Mucosa of descending colon (tissue), 3 donors: Measurements from ENCODE around the gene SLC1A3. TPM values are rescaled to one million over a fixed set of nuclear protein-coding genes. Genes with fewer than 3 reads are reported as not detected.
"Not testable (repeated sequence)": the region's sequence is repeated elsewhere in the genome, so short reads cannot be mapped to it uniquely, and the experiment has no call there.

Experiments
- ATAC-seq: fragments of 200-7000 bp; cut with Tn5 transposase; one replicate; pipeline ENCODE4 v1.9.1; 2020; ENCODE audit warnings: mild to moderate bottlenecking, moderate library complexity
- DNase-seq, 3 donors: peaks; one replicate each; pipeline ENCODE4 v3.0.0-alpha.2; 2020
- H3K36me3 ChIP-seq: fragments of 200-600 bp; one replicate; pipeline ENCODE4 v1.8.0; 2021; ENCODE audit warnings: low read depth, mild to moderate bottlenecking
- H3K4me1 ChIP-seq: fragments of 200-600 bp; one replicate; pipeline ENCODE4 v1.8.0; 2021; ENCODE audit warnings: low read depth, mild to moderate bottlenecking
- H3K4me3 ChIP-seq: fragments of 200-600 bp; one replicate; pipeline ENCODE4 v1.8.0; 2021; ENCODE audit warnings: mild to moderate bottlenecking
- H3K9me3 ChIP-seq: fragments of 200-600 bp; one replicate; pipeline ENCODE4 v1.8.0; 2021; ENCODE audit warnings: mild to moderate bottlenecking
- intact Hi-C, 2 donors: fragments of 100-400 bp; cut with DNase I in 1 of 2; cut with micrococcal nuclease in 1 of 2; formaldehyde crosslinking; loops; one replicate each; pipeline versions ENCODE4 v1.11.0 to v1.11.1; 2022; cut with DNase I, micrococcal nuclease
- total RNA-seq, 3 donors: library from RNA; stranded (reverse); fragmentation: NEBNext Ultra II Directional in 2 of 3; extraction: Animal tissue kit (Norgen Biotek cat#: 25700) in 2 of 3; gene quantifications; one replicate each; pipeline versions ENCODE4 v1.2.1 to v1.2.4, GENCODE V29; 2021 to 2023
- TF ChIP-seq, protein P1 (sequence below): fragments of 200-600 bp; IDR thresholded peaks from one replicate; pipeline ENCODE4 v1.8.0; 2022; ENCODE audit warnings: antibody characterized with exemption, mild to moderate bottlenecking
- donor health status: DM: no; HTN: no; CAD: no; lungs with moderate emphysema.
- donor health status: DM: no; HTN: no; CAD: no.
- donor health status: DM: no; HTN: yes; CAD: no.

Gene SLC1A3
- total RNA-seq, 3 donors from 2014 or later: 0.67 to 10.2 (median 7.9) TPM

DNA sequence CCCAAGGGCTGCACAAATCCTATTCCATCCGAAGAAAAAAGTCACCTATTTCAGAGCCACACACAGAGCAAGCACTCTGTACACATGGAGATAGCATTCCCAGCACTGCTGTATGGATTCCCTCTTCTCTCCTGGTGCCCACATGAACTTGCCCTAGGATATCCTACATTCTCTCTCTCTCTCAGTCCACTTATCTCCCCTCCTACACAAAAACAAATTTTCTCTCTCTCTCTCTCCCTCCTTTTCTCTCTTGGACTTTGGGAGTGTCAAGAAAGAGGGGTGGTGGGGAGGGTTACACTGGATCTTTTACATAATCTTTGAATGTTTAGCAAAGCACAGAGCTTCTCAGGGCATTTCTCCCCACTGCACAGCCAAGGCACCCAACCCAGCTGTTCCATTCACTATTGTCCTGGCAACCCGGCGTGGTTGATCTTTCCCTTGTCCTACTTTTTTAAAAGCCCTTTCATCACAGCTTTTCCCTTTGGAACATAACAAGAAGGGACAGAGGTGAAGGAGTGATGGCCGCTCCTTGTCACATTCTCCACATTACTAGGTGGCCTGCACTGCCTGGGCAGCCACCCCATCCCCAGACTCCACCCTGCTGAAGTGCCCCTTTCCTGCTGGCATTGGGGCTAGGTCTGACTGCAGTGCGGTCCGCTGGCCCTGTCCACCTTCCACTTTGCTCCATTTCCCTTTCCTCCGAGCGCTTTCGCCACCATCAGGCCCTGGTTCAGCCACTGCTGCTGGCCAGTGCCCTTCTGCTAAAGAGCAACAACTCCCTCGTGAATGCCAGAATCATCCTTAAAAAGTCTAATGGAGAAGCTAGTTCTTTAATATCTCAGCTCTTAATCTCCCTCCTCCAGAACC lies 22.2 kb upstream of the SLC1A3 start:
- ATAC-seq: no peak
- no peaks in the 10 kb centered on the region for H3K36me3 ChIP-seq
- H3K9me3 ChIP-seq: no peaks in the 10 kb centered on the region
- H3K4me1 ChIP-seq: no peaks in the 10 kb centered on the region
- TF ChIP-seq, protein P1, sequence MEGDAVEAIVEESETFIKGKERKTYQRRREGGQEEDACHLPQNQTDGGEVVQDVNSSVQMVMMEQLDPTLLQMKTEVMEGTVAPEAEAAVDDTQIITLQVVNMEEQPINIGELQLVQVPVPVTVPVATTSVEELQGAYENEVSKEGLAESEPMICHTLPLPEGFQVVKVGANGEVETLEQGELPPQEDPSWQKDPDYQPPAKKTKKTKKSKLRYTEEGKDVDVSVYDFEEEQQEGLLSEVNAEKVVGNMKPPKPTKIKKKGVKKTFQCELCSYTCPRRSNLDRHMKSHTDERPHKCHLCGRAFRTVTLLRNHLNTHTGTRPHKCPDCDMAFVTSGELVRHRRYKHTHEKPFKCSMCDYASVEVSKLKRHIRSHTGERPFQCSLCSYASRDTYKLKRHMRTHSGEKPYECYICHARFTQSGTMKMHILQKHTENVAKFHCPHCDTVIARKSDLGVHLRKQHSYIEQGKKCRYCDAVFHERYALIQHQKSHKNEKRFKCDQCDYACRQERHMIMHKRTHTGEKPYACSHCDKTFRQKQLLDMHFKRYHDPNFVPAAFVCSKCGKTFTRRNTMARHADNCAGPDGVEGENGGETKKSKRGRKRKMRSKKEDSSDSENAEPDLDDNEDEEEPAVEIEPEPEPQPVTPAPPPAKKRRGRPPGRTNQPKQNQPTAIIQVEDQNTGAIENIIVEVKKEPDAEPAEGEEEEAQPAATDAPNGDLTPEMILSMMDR: no peak
- intact Hi-C loops: no loop called here
- DNase-seq: no peak
- no peak overlapping the region for H3K4me3 ChIP-seq

DNA sequence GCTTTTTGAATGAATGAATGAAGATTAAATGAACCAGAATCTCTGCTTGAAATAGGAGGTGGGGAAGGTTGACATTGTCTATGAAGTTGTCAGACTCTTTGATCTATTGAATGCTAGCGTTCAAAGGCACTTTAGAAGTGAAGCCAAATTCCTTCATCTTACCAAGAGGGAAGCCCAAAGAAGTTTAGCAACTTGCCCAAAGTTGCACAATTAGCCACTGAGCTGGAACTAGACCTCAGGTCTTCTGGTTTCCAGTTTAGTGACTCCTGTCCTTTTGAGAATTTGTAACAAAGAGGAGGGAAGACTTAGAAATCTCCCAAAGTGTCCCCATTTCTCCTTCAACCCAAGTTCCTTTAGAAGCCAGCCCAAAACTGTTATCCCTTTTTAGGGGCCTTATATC lies 20.7 kb upstream of the SLC1A3 start:
- no peak for ATAC-seq
- TF ChIP-seq, protein P1: no peak
- intact Hi-C loops: no loop called here

DNA sequence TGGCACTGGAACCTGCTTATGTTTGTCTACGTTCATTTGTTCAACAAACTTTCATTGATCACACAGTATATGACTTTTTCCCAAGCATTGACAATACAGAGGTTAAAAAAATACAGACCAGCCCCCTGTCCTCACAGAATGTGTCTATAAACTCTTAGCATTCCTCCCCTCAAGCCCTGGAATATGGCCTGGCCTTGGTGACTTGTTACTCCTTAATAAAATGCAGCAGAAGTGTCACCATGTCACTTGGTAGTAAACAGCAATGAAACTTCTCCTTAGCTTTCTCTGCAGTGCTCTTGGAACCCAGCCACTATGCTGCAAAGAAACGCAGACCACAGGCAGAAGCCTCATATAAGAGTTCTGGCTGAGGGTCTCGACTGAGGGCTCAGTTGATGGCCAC lies 19.1 kb upstream of the SLC1A3 start:
- no peaks in the 10 kb centered on the region for H3K4me1 ChIP-seq
- DNase-seq (no peak), ATAC-seq (no peak)
- H3K4me3 ChIP-seq: no peak overlapping the region
- H3K9me3 ChIP-seq: no peaks in the 10 kb centered on the region
- intact Hi-C loops: no loop called here
- TF ChIP-seq, protein P1: no peak
- no peaks in the 10 kb centered on the region for H3K36me3 ChIP-seq

More for the DNA sequence above, 20.7 kb upstream of the SLC1A3 start:
- DNase-seq: no peak
- no peaks in the 10 kb centered on the region for H3K9me3 ChIP-seq
- no peaks in the 10 kb centered on the region for H3K4me1 ChIP-seq
- H3K36me3 ChIP-seq: no peaks in the 10 kb centered on the region
- H3K4me3 ChIP-seq: no peak overlapping the region

DNA sequence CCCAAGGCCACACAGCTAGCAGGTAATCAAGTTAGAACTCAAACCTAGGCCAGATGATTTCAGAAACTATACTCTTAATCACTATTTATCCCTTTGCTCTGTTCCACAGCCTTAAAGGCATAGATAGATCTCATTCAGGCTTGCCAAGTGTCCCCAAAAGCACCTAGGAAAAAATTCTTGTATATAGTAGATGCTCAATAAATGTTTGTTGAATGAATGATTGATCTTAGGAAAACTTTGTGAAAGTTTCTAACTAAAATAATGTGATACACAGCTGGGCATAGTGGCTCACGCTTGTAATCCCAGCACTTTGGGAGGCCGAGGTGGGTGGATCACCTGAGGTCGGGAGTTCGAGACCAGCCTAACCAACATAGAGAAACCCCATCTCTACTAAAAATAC lies 16.7 kb upstream of the SLC1A3 start:
- ATAC-seq, H3K9me3 ChIP-seq, H3K36me3 ChIP-seq, intact Hi-C loops, H3K4me3 ChIP-seq, H3K4me1 ChIP-seq, DNase-seq: not testable (repeated sequence)

DNA sequence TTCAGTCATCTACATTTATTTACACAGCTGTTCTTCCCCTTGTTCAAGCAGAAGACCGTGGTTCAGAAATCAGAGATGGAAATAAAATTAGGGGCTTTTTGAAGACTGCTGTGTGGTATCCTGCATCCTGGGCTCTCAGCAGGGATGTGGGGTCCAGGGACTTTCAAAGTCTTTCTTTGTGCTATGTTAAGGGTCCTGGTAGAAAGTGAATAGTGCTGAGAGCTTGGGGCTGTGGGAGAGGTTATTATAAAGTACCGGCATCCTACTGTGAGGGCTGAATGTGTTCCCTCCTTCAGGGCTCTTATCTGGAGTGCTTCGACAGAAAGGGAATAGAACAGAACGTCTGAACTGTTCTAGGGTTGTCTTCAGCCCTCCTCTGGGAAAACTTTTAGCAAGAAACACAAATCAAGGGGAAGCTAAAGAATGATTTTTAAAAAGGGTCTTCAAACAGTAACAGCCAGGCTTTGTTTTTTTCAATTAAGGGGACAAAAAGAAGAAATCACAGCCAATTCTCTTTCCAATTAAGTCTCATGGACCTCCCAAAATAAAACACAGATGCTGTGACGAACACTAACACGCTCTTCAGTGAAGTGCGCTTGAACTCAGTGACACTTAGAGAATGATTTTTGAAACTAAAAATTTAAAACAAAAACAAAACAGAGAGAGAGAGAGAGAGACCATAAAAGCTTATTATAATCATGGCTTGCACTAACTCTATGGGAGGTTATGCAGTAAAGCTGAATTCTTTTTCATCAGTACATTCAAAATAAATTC lies 15.7 kb upstream of the SLC1A3 start:
- intact Hi-C loops: no loop called here

More for the DNA sequence above, 15.7 kb upstream of the SLC1A3 start:
- TF ChIP-seq, protein P1: no peak
- ATAC-seq: no peak
- H3K4me1 ChIP-seq: no peaks in the 10 kb centered on the region
- H3K4me3 ChIP-seq: no peak overlapping the region
- no peaks in the 10 kb centered on the region for H3K36me3 ChIP-seq
- no peaks in the 10 kb centered on the region for H3K9me3 ChIP-seq
- no peak for DNase-seq
